Cardiac fibroblast (primary cell): Measurements from ENCODE around the gene DUSP6.

Experiments used
- DNase-seq, 2 donors: peaks; one replicate each; pipeline versions ENCODE4 v3.0.0 to v3.0.0-alpha.2; 2010; ENCODE audit warnings: low read depth in 2 of 2
- H3K4me3 ChIP-seq, 2 donors: replicated peaks in 1 of 2; 1 replicate in 1 of 2; 2 replicates in 1 of 2; pipeline ENCODE4 v1.5.1; 2011; ENCODE audit warnings: low read depth in 2 of 2, low read length in 2 of 2, mild to moderate bottlenecking in 2 of 2, moderate library complexity in 1 of 2
- TF ChIP-seq, protein P1 (sequence below): IDR thresholded peaks from one replicate; pipeline ENCODE4 v1.5.1; 2011; ENCODE audit warnings: low read depth, mild to moderate bottlenecking, low read length, inconsistent platforms

DUSP6 gene

DNA sequence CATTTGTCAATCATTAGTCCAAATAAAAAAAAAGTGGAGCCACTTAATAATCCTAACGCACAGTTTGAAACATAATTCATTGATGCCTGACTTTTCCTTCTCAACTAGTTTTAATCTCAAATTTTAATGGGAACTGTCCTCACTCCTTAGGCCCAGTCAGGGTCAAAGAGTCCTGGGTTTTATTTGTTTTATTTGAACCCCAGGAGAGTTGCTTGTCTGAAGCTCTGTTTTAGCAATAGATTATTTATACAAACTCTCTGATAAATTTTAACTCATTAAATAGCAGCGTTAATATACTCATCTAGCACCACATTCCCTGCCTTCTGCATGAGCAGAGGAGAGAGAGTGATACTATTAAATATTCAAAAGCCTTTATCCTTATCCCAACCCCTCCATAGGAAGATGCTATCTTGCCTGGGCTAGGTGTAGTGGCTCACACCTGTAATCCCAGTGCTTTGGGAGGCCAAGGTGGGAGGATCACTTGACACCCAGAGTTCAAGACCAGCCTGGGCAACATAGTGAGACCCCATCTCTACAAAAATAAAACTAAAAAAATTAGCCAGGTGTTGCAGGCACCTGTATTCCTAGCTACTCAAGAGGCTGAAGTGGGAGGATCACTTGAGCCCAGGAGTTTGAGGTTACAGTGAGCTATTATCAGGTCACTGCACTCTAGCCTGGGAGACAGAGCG is 14.5 kb upstream of the DUSP6 start:
- TF ChIP-seq, protein P1, sequence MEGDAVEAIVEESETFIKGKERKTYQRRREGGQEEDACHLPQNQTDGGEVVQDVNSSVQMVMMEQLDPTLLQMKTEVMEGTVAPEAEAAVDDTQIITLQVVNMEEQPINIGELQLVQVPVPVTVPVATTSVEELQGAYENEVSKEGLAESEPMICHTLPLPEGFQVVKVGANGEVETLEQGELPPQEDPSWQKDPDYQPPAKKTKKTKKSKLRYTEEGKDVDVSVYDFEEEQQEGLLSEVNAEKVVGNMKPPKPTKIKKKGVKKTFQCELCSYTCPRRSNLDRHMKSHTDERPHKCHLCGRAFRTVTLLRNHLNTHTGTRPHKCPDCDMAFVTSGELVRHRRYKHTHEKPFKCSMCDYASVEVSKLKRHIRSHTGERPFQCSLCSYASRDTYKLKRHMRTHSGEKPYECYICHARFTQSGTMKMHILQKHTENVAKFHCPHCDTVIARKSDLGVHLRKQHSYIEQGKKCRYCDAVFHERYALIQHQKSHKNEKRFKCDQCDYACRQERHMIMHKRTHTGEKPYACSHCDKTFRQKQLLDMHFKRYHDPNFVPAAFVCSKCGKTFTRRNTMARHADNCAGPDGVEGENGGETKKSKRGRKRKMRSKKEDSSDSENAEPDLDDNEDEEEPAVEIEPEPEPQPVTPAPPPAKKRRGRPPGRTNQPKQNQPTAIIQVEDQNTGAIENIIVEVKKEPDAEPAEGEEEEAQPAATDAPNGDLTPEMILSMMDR: no peak
- DNase-seq: no peak
- H3K4me3 ChIP-seq: no peak overlapping the region

DNA sequence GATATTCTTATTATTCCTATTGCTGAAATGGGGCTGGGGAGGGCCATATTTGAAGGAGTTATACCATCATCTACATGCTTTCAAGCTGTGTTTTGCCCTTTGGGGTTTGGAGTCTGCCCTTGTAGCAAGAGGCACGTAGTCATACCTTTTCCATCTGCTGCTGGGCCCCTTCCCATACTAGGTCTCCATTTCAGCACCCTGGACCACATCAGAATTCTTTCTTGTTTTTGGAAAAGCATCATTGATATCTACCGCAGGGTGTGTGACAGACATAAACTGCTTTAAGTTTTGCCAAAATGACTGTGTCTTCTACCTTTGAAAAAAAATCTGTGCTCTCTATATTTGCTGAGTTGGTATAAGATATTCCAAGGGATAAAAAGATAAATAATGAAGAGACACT is 12.3 kb upstream of the DUSP6 start:
- TF ChIP-seq, protein P1: no peak
- no peak overlapping the region for H3K4me3 ChIP-seq
- DNase-seq: no peak

DNA sequence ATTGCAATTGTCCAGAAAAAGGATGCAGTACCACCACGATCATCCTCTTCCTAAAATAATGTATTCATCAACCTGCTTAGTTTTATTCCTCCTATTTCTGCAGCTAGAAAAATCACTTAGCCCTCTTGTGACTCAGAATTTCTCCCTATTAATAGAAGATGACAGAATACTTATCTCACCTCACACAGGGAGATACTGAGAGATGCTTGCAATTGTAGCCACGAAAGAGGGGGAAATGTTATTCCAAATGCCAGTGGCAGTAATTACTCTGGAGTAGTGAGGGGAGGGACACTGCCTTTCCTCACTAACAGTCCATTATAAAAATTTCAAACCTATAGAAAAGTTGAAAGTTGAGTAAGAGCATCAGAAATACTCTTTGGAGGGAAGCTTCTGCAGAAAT is 11.8 kb upstream of the DUSP6 start:
- TF ChIP-seq, protein P1: no peak
- DNase-seq: no peak
- no peak overlapping the region for H3K4me3 ChIP-seq

DNA sequence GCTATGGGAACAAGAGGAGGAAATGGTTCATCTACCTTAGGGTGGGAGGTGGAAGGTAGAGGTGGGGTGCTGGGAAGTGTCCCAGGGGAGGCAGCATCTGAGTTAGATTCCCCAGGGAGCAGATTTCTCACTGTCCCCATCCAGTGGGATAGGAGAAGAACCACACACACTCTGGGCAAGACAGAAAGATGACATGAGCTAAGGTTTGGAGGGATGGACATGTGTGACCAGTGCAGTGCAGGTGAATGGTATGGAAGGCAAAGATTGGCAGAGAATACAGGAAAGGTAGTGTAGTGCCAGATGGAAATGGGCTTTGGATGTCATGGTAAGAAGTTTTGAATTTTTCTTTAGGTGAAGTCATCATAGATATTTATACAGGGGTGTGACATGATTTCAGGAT is 11.3 kb upstream of the DUSP6 start:
- H3K4me3 ChIP-seq: no peak overlapping the region
- TF ChIP-seq, protein P1: no peak
- DNase-seq: no peak

DNA sequence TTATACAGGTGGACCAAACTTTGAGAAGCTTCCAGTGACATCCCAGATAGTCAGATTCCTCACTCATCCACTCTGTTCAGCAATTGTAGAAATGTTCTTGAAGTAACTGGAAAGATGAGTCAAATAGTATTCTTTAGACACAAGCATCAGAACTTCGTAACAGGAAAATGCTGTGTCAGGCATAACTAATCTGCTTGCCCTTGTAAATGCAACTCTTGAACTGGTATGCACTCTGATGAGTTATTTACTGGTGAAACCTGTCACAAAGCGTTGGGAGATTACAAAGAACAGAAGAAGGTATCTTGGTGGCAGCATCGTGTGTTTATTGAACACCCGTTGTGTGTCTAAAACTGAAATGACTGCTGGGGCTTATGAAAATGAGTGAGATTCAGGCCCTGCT is 10.8 kb upstream of the DUSP6 start:
- no peak for DNase-seq
- H3K4me3 ChIP-seq: no peak overlapping the region
- TF ChIP-seq, protein P1: no peak

DNA sequence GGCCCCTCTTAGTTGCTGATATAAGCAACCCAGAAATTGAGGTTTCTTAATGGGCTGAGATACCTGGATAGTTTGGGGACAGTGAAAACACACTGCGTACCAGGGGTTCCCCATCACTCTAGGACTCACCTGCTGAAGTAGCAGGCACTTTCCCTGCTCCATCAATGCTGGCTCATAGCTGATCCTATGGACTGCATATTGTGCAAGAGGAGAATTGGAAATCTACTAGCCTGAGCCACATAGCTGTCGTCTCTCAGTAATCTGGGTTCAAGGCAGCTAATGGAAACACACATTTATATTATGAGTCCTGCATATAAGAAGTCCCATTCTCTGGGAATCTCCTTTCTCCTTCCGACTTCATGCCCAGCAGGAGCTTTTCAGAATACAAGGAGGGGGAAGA is 7.3 kb upstream of the DUSP6 start:
- H3K4me3 ChIP-seq: no peak overlapping the region
- TF ChIP-seq, protein P1: no peak
- DNase-seq: no peak

DNA sequence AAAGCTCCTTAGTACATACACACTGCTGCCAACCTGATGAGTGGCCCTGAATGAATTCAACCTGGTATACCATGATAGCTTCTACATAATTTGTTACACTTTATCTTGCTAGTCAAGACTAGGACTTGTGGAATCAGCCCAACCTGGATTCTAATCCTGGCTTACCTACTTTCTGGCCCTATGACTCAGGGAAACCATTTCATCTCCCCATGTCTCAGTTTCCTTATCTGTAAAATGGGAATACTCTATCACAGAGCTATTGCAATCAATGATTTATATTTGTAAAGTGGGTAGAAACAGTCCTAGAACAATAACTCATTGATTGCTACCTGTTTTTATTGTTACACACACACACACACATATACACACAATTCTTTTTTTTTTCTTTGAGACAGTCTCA is 6.5 kb upstream of the DUSP6 start:
- DNase-seq: no peak

More for the DNA sequence above, 6.5 kb upstream of the DUSP6 start:
- TF ChIP-seq, protein P1: no peak
- H3K4me3 ChIP-seq: no peak overlapping the region
